Prostate gland (tissue), 2 donors: ENCODE measurements around the gene RPS6KA2.

Experiments used
- CTCF ChIP-seq, 4 experiments: fragments of 200-600 bp in 2 of 4; fragments of 450-650 bp in 2 of 4; sonication (generic) in 2 of 4; IDR thresholded peaks; 1 replicate in 3 of 4; 2 replicates in 1 of 4; pipeline ENCODE4 v1.5.1; 2016 to 2019; ENCODE audit warnings: antibody characterized with exemption in 4 of 4, mild to moderate bottlenecking in 2 of 4, moderate library complexity in 2 of 4
- POLR2A ChIP-seq: fragments of 450-650 bp; IDR thresholded peaks from one replicate; pipeline ENCODE4 v1.6.1; 2016; ENCODE audit warnings: antibody characterized with exemption, mild to moderate bottlenecking

- no peak for TF ChIP-seq POLR2A
- no peak for TF ChIP-seq CTCF (IDR thresholded peaks at IDR 0.05)
Measured at GRCh38 chr6:166579237-166579850, 47.7 kb downstream of the RPS6KA2 start.
